Stimulated activated CD4-positive, alpha-beta T cell treated with anti-CD3 and anti-CD28 coated beads, Interleukin-2, amount 100 ng/mL, for 48 hours (primary cell): ENCODE results near the gene ABCA3.
A peak's percentile ranks its signal among the peaks of the same experiment; 100 is the strongest.
"Not testable (repeated sequence)": the region's sequence is repeated elsewhere in the genome, so short reads cannot be mapped to it uniquely, and the experiment has no call there.

ENCODE experiments used
- DNase-seq, 2 donors: peaks; one replicate each; pipeline ENCODE4 v3.0.0-alpha.2; 2020

ABCA3 gene

GRCh38 chr16:2252806-2253148 is 87.8 kb downstream of the ABCA3 start:
- DNase-seq = no peak

- DNase-seq = peak; percentile 76 to 80
Measured at GRCh38 chr16:2251296-2252111, 89.0 kb downstream of the ABCA3 start, which contains the start of gene ECI1. TSS of gene ECI1 (minus strand) at chr16:2251587. CDS start at chr16:2251566, 21 bp downstream.

- peak in 1 of 2 donors; percentile 31 for DNase-seq
Measured at GRCh38 chr16:2250652-2251295, 89.8 kb downstream of the ABCA3 start.

GRCh38 chr16:2246301-2246885 is 94.1 kb downstream of the ABCA3 start:
- no peak for DNase-seq

GRCh38 chr16:2244926-2245795 is 95.4 kb downstream of the ABCA3 start:
- no peak for DNase-seq

- no peak for DNase-seq
Measured at GRCh38 chr16:2244301-2244700, 96.2 kb downstream of the ABCA3 start.

- no peak for DNase-seq
Measured at GRCh38 chr16:2243781-2244180, 96.7 kb downstream of the ABCA3 start.

GRCh38 chr16:2243031-2243528 is 97.4 kb downstream of the ABCA3 start:
- no peak for DNase-seq

GRCh38 chr16:2242598-2242997 is 97.9 kb downstream of the ABCA3 start:
- DNase-seq = no peak

GRCh38 chr16:2240331-2240730 is 100.2 kb downstream of the ABCA3 start:
- not testable (repeated sequence) for DNase-seq

GRCh38 chr16:2238838-2239675 is 101.5 kb downstream of the ABCA3 start:
- DNase-seq = no peak

- DNase-seq = no peak
Measured at GRCh38 chr16:2238150-2238837, 102.2 kb downstream of the ABCA3 start.

GRCh38 chr16:2237493-2238149 is 102.9 kb downstream of the ABCA3 start:
- DNase-seq = no peak

- no peak for DNase-seq
Measured at GRCh38 chr16:2237102-2237482, 103.4 kb downstream of the ABCA3 start.

- DNase-seq = no peak
Measured at GRCh38 chr16:2236337-2237101, 104.0 kb downstream of the ABCA3 start, which contains the start of gene DNASE1L2. TSS of gene DNASE1L2 (plus strand) at chr16:2236444. CDS start at chr16:2236817, 373 bp downstream.

GRCh38 chr16:2235695-2236336 is 104.7 kb downstream of the ABCA3 start:
- no peak for DNase-seq

GRCh38 chr16:2235234-2235651 is 105.3 kb downstream of the ABCA3 start:
- DNase-seq = no peak

GRCh38 chr16:2234813-2235170 is 105.7 kb downstream of the ABCA3 start:
- DNase-seq = no peak
